Subcutaneous adipose tissue (tissue), 4 donors: Measurements from ENCODE around the gene SDC4. TPM values are rescaled to one million over a fixed set of nuclear protein-coding genes. Genes with fewer than 3 reads are reported as not detected.

Source experiments
- CTCF ChIP-seq: fragments of 450-650 bp; IDR thresholded peaks from one replicate; pipeline ENCODE4 v1.5.1; 2016; ENCODE audit warnings: low read depth, mild to moderate bottlenecking, control low read depth, antibody characterized with exemption, moderate library complexity
- total RNA-seq, 4 donors: library from RNA; depleted of rRNA; stranded (reverse); fragments of >200 nt; gene quantifications; one replicate each; pipeline ENCODE4 v1.1.0, GENCODE V29; 2016

The SDC4 gene
- total RNA-seq, 4 donors from 2014 or later, result 37.4 to 65.4 (median 40.9) TPM

- no peak for TF ChIP-seq CTCF
Measured at GRCh38 chr20:45370571-45371160, 22.4 kb upstream of the SDC4 start.

GRCh38 chr20:45368221-45368980 lies 20.2 kb upstream of the SDC4 start:
- no peak for TF ChIP-seq CTCF

- no peak for TF ChIP-seq CTCF
Measured at GRCh38 chr20:45367126-45367525, 18.9 kb upstream of the SDC4 start.

GRCh38 chr20:45366631-45367030 lies 18.4 kb upstream of the SDC4 start:
- no peak for TF ChIP-seq CTCF

GRCh38 chr20:45366192-45366591 lies 18.0 kb upstream of the SDC4 start:
- TF ChIP-seq CTCF, result no peak

- no peak for TF ChIP-seq CTCF
Measured at GRCh38 chr20:45365444-45365970, 17.3 kb upstream of the SDC4 start.
